AG04449 (cell line): ENCODE data around the gene SORBS1.

ENCODE experiments used
- CTCF ChIA-PET: fragments of 350-600 bp; formaldehyde crosslinking; extraction: SDS; loops from one replicate; lab custom pipeline; 2021; ENCODE audit warnings: antibody characterized with exemption; lab: Yijun Ruan, JAX
- POLR2A ChIA-PET: fragments of 400-600, 350-600 bp; formaldehyde crosslinking; extraction: SDS; loops from one replicate; lab custom pipeline; 2020; ENCODE audit warnings: antibody characterized with exemption, inconsistent platforms; lab: Yijun Ruan, JAX
- DNase-seq: peaks from one replicate; pipeline ENCODE4 v3.0.0-alpha.2; 2010; ENCODE audit warnings: low read depth, low spot score
- H3K4me3 ChIP-seq: 2 replicates; pipeline ENCODE4 v1.5.1; 2011; ENCODE audit warnings: low read depth, mild to moderate bottlenecking, control low read depth, low read length
- CTCF ChIP-seq: IDR thresholded peaks from one replicate; pipeline ENCODE4 v1.5.1; 2011; ENCODE audit warnings: mild to moderate bottlenecking, moderate library complexity, low read length, control low read depth, inconsistent platforms; ENCODE audit not compliant: insufficient read depth; ENCODE audit errors: missing control alignments

Gene SORBS1

DNA sequence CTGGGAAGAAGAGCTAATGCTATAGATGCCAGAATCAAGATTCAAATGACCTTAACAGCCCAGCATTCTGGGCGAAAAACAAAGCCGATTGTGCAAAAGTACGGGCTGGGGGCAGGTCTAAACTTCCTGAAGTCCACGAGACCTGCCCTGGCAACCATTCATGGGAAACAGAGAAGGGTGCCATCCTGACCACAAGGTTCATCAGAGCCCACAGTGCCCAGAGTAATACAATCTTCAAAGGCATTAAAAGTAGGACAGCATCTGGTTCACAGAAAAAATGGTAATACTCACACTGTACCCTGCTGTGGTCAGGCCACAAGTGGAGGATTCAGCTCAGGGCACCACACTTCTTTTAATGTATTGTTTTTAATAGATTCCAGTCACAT, 36.1 kb downstream of the SORBS1 start:
- no peak overlapping the region for H3K4me3 ChIP-seq
- ChIA-PET CTCF (no interaction called here), POLR2A (no interaction called here)
- DNase-seq = no peak
- TF ChIP-seq CTCF = no peak

DNA sequence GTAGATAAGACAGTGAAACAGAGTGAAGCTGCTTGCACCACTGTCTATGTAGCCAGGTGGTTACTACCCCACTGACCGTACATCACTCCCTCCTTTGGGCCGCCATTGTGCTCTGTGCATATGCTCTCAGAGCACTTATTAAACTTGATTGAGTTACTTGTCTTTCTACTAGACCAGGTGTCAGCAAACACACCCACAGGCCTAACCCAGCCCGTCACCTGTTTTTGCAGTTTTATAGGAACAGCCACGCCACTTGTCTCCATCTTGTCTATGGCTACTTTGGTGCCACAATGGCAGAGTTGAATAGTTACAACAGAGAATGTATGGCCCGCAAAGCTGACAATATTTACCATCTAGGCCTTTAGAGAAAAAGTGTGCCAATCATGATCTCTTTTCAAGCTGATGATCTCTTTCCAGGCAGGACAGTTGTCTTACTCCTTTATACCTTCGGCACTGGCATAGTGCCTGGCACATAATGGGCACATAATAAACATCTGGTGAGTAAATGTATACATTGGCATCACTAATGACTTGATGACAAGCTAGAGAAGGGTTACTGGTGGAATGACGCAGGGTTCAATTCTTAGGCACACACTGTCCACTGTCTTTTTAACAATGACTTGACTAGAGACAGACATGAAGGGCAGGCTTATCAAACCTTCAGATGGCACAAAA, 36.7 kb downstream of the SORBS1 start:
- DNase-seq = no peak
- CTCF ChIA-PET = no interaction called here
- no peak for TF ChIP-seq CTCF
- H3K4me3 ChIP-seq = no peak overlapping the region
- POLR2A ChIA-PET = no interaction called here

DNA sequence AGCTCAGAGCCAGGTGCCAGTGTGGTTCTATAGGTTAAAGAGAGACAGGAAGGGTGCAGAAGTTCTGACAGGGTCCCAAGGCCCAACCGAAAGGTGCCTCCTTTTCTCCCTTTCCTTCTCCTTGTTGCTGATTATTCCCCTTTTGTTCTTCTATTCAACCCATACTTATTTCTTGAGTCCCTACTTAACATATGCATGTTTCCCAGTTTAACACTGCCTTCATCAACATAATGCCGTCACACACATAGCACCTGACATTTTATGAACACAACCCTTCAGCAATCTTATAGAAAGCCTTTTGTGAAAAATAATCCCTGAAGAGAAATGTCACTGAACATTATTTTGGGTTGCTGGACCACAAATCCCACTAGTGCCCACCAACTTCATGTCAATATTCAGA, 39.1 kb downstream of the SORBS1 start:
- no peak for DNase-seq
- H3K4me3 ChIP-seq = no peak overlapping the region
- CTCF ChIA-PET = no interaction called here
- TF ChIP-seq CTCF = no peak
- POLR2A ChIA-PET = no interaction called here

DNA sequence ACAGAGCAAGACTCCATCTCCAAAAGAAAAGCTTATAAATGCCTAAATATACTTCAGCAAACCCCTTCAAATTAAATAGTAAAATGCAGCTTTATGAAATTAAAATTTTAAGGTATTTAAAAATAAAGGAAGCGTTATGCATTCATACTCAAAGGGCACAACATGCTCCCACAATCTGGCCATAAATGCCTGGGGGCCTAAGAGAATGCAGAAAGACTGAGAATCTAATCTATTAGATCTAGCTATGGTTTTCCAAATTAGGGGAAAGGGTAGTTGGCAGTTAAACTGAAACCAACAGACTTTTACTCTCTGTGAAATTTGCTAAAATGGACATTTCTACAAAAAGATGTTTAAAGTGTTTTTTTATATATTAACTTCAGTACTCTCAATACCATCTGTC, 40.6 kb downstream of the SORBS1 start:
- no peak for TF ChIP-seq CTCF
- H3K4me3 ChIP-seq = no peak overlapping the region
- DNase-seq = no peak
- ChIA-PET POLR2A (interaction anchor here (0.7 kb wide), 1 partner anchor 13 kb away, joined by 3 read pairs; no protein-coding TSS in a partner anchor), CTCF (no interaction called here)

DNA sequence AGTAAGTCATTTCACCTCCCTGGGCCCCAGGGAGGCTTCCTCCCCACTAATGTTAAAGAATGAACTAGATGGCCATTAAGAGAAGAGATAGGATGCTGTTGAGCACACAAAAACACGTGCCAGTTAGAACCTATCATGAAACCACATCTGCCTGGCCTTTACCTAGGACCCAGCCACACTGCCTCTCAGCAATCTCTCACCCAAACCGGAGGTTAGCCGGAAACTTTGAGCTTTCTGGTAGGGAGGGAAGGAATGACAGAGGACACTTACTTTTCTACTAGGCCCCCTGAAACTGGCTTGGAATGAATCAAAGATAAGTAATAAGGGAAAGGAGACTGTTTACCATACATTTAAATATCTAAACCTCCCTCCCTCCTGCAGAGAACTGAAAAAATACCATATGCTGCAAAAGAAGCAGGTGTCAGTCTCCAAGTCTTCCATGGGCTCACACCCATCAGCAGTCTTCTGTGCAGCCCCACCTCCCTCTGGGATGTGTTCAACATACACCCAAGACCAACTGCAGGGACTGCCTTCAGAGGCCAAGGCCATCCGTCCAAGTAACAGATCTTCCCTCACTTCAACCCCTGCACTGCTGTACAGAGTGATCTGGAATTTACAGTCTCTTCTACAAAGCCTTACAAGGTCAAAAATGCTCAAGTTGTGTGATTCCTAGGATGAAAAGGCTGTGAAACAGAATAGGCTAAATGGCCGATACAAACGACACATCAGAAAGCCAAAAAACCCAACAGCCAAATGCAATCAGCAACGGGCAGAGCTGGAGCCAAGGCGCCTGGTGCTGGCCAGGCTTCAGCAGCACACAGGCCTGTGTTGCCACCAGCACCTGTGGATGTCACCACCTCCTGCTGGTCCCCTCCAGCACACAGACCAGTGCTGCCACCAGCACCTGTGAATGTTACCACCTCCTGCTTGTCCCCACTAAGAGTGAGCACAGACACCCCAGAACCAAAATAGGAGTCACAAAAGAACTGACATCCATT, 42.4 kb downstream of the SORBS1 start:
- H3K4me3 ChIP-seq = no peak overlapping the region
- TF ChIP-seq CTCF = no peak
- no peak for DNase-seq
- ChIA-PET POLR2A (no interaction called here), CTCF (no interaction called here)
